NCI-H1092 (cell line): ENCODE data around the gene SPNS3.
A peak's percentile ranks its signal among the peaks of the same experiment; 100 is the strongest.

Experiments
- DNase-seq: peaks from one replicate; lab custom pipeline; 2025; lab: John Stamatoyannopoulos, UW

SPNS3 gene

GRCh38 chr17:4426499-4427208, 7.1 kb upstream of the SPNS3 start:
- no peak for DNase-seq

- DNase-seq = no peak
Measured at GRCh38 chr17:4427505-4427904, 6.2 kb upstream of the SPNS3 start.

- DNase-seq = no peak
Measured at GRCh38 chr17:4436381-4436780, 2.6 kb downstream of the SPNS3 start.

- DNase-seq = no peak
Measured at GRCh38 chr17:4436846-4437245, 3.1 kb downstream of the SPNS3 start.

- no peak for DNase-seq
Measured at GRCh38 chr17:4438162-4438944, 4.6 kb downstream of the SPNS3 start.

GRCh38 chr17:4440021-4440420, 6.3 kb downstream of the SPNS3 start:
- no peak for DNase-seq

- no peak for DNase-seq
Measured at GRCh38 chr17:4440690-4441686, 7.2 kb downstream of the SPNS3 start.

GRCh38 chr17:4442582-4442981, 8.8 kb downstream of the SPNS3 start:
- no peak for DNase-seq

- no peak for DNase-seq
Measured at GRCh38 chr17:4443476-4443875, 9.7 kb downstream of the SPNS3 start.

GRCh38 chr17:4444782-4445473, 11.2 kb downstream of the SPNS3 start:
- no peak for DNase-seq

- no peak for DNase-seq
Measured at GRCh38 chr17:4445731-4446130, 12.0 kb downstream of the SPNS3 start.

- no peak for DNase-seq
Measured at GRCh38 chr17:4446326-4447071, 12.8 kb downstream of the SPNS3 start.

- DNase-seq = no peak
Measured at GRCh38 chr17:4448197-4448980, 14.6 kb downstream of the SPNS3 start.

GRCh38 chr17:4449736-4450135, 16.0 kb downstream of the SPNS3 start:
- DNase-seq = no peak

GRCh38 chr17:4450710-4451316, 17.1 kb downstream of the SPNS3 start:
- DNase-seq = no peak

GRCh38 chr17:4453812-4454591, 20.3 kb downstream of the SPNS3 start:
- no peak for DNase-seq

- no peak for DNase-seq
Measured at GRCh38 chr17:4460661-4461060, 26.9 kb downstream of the SPNS3 start.

GRCh38 chr17:4463818-4464476, 30.2 kb downstream of the SPNS3 start:
- DNase-seq = peak; percentile 67
